Hepatocyte (in vitro differentiated cells): ENCODE measurements around the gene CCDC73. TPM values are rescaled to one million over a fixed set of nuclear protein-coding genes. Genes with fewer than 3 reads are reported as not detected.
"Not testable (repeated sequence)": the region's sequence is repeated elsewhere in the genome, so short reads cannot be mapped to it uniquely, and the experiment has no call there.

Experiments
- DNase-seq: peaks from one replicate; pipeline ENCODE4 v3.0.0-alpha.2; 2016; ENCODE audit warnings: low spot score
- H2AFZ ChIP-seq: fragments of 200-600 bp; sonication (generic); 2 replicates; pipeline ENCODE4 v1.6.0; 2016; ENCODE audit warnings: antibody characterized with exemption, mild to moderate bottlenecking
- H3K27ac ChIP-seq: fragments of 200-600 bp; sonication (generic); 2 replicates; pipeline ENCODE4 v1.5.1; 2016; ENCODE audit warnings: mild to moderate bottlenecking
- H3K27me3 ChIP-seq: fragments of 200-600 bp; sonication (generic); 2 replicates; pipeline ENCODE4 v1.6.1; 2016
- H3K36me3 ChIP-seq: fragments of 200-600 bp; sonication (generic); replicated peaks from 2 replicates; pipeline ENCODE4 v1.5.1; 2016; ENCODE audit warnings: low read depth; ENCODE audit not compliant: insufficient read depth
- H3K4me1 ChIP-seq: fragments of 200-600 bp; sonication (generic); 2 replicates; pipeline ENCODE4 v1.5.1; 2016; ENCODE audit warnings: mild to moderate bottlenecking, moderate library complexity; ENCODE audit not compliant: insufficient read depth
- H3K4me2 ChIP-seq: fragments of 200-600 bp; sonication (generic); 2 replicates; pipeline ENCODE4 v1.6.0; 2016
- H3K4me3 ChIP-seq: fragments of 200-600 bp; sonication (generic); 2 replicates; pipeline ENCODE4 v1.5.1; 2016; ENCODE audit warnings: mild to moderate bottlenecking
- H3K79me2 ChIP-seq: fragments of 200-600 bp; sonication (generic); 2 replicates; pipeline ENCODE4 v1.6.0; 2017; ENCODE audit warnings: mild to moderate bottlenecking
- H3K9me2 ChIP-seq: fragments of 200-600 bp; sonication (generic); replicated peaks from 2 replicates; pipeline ENCODE4 v1.6.0; 2017; ENCODE audit warnings: mild to moderate bottlenecking; ENCODE audit not compliant: insufficient read depth
- H3K9me3 ChIP-seq: fragments of 200-600 bp; sonication (generic); 2 replicates; pipeline ENCODE4 v1.5.1; 2016; ENCODE audit warnings: low read depth, mild to moderate bottlenecking
- H4K20me1 ChIP-seq: fragments of 200-600 bp; sonication (generic); 2 replicates; pipeline ENCODE4 v1.6.0; 2016; ENCODE audit warnings: mild to moderate bottlenecking; ENCODE audit not compliant: insufficient read depth, poor library complexity, severe bottlenecking
- CTCF ChIP-seq: fragments of 200-600 bp; sonication (generic); IDR thresholded peaks from 2 replicates; pipeline ENCODE4 v1.5.1; 2016; ENCODE audit warnings: antibody characterized with exemption, mild to moderate bottlenecking; ENCODE audit not compliant: poor library complexity
- EZH2 ChIP-seq: fragments of 200-600 bp; sonication (generic); IDR thresholded peaks from 2 replicates; pipeline ENCODE4 v1.6.1; 2016; ENCODE audit warnings: antibody characterized with exemption, mild to moderate bottlenecking, borderline replicate concordance
- EZH2phosphoT487 ChIP-seq: fragments of 200-600 bp; sonication (generic); IDR thresholded peaks from one replicate; pipeline ENCODE4 v1.6.1; 2018; ENCODE audit warnings: antibody characterized with exemption, mild to moderate bottlenecking, low read depth, moderate library complexity; ENCODE audit not compliant: unreplicated experiment, severe bottlenecking
- WGBS: methylation state at CpG from one replicate; pipeline ENCODE4 v1.1.6; 2016; ENCODE audit warnings: low lambda C conversion rate; ENCODE audit errors: missing lambda C conversion rate; 5-methylcytosine and 5-hydroxymethylcytosine counted together
- polyA plus RNA-seq: library from polyadenylated mRNA; unstranded; fragments of >200 nt; fragmentation: Nextera tagmentation; extraction: Ambion mirVana; gene quantifications from 2 replicates; pipeline ENCODE4 v1.2.1, GENCODE V29; 2016
- total RNA-seq: library from RNA; depleted of rRNA; stranded (reverse); fragments of >200 nt; gene quantifications from 2 replicates; pipeline ENCODE4 v1.2.3, GENCODE V29; 2014

Gene CCDC73
- total and polyA plus RNA-seq, 2 experiments from 2014 or later: 0.03 TPM; not detected in 1

- Histone ChIP-seq H3K4me2 (no peak overlapping the region), H4K20me1 (no peaks in the 10 kb centered on the region), H3K4me3 (no peak overlapping the region), H3K4me1 (no peaks in the 10 kb centered on the region), H3K36me3 (no peaks in the 10 kb centered on the region), H3K27me3 (no peaks in the 10 kb centered on the region), H2AFZ (no peak overlapping the region), H3K9me2 (no peaks in the 10 kb centered on the region), H3K9me3 (no peaks in the 10 kb centered on the region), H3K27ac (no peak overlapping the region), H3K79me2 (no peaks in the 10 kb centered on the region)
- WGBS: 80% methylated on average over 2 of the region's 2 CpGs
- DNase-seq: no peak
- TF ChIP-seq EZH2phosphoT487 (no peak), CTCF (no peak), EZH2 (no peak)
These were observed 18.6 kb downstream of the CCDC73 start for GRCh38 chr11:32775908-32776307.

- Histone ChIP-seq H3K27me3 (no peaks in the 10 kb centered on the region), H3K4me1 (no peaks in the 10 kb centered on the region), H2AFZ (no peak overlapping the region), H3K79me2 (no peaks in the 10 kb centered on the region), H3K4me3 (no peak overlapping the region), H3K4me2 (no peak overlapping the region), H3K9me3 (no peaks in the 10 kb centered on the region), H3K27ac (no peak overlapping the region), H3K36me3 (no peaks in the 10 kb centered on the region), H3K9me2 (no peaks in the 10 kb centered on the region), H4K20me1 (no peaks in the 10 kb centered on the region)
- no peak for DNase-seq
- WGBS: 68% methylated on average over 2 of the region's 2 CpGs
- no peak for TF ChIP-seq EZH2phosphoT487
- TF ChIP-seq EZH2: no peak
- no peak for TF ChIP-seq CTCF
These were observed 20.4 kb downstream of the CCDC73 start for GRCh38 chr11:32774081-32774480.

- H3K27me3 ChIP-seq: no peaks in the 10 kb centered on the region
- H4K20me1 ChIP-seq: no peaks in the 10 kb centered on the region
- no peaks in the 10 kb centered on the region for H3K4me1 ChIP-seq
- TF ChIP-seq EZH2: no peak
- TF ChIP-seq EZH2phosphoT487: no peak
- no peak for TF ChIP-seq CTCF
- no peak overlapping the region for H3K27ac ChIP-seq
- H3K4me3 ChIP-seq: no peak overlapping the region
- H3K36me3 ChIP-seq: no peaks in the 10 kb centered on the region
- H3K79me2 ChIP-seq: no peaks in the 10 kb centered on the region
- DNase-seq: no peak
- H3K9me3 ChIP-seq: no peaks in the 10 kb centered on the region
- no peak overlapping the region for H2AFZ ChIP-seq
- no peak overlapping the region for H3K4me2 ChIP-seq
- no peaks in the 10 kb centered on the region for H3K9me2 ChIP-seq
These were observed 21.7 kb downstream of the CCDC73 start for GRCh38 chr11:32772731-32773130.

GRCh38 chr11:32761774-32762173 is 32.7 kb downstream of the CCDC73 start:
- not testable (repeated sequence) for H3K4me3 ChIP-seq, H3K4me2 ChIP-seq, H3K27ac ChIP-seq, H2AFZ ChIP-seq, H3K9me2 ChIP-seq, H3K4me1 ChIP-seq, DNase-seq, H3K27me3 ChIP-seq, H3K9me3 ChIP-seq, H3K79me2 ChIP-seq, H3K36me3 ChIP-seq, H4K20me1 ChIP-seq
- 94% methylated on average over 2 of the region's 2 CpGs for WGBS
